IMR-90 (cell line): ENCODE data around the gene EEF1AKMT2. TPM values are rescaled to one million over a fixed set of nuclear protein-coding genes. Genes with fewer than 3 reads are reported as not detected.

Experiments used
- CHD1 ChIP-seq: IDR thresholded peaks from 2 replicates; pipeline ENCODE4 v1.6.1; 2012; ENCODE audit warnings: low read depth, low read length, improper control_type of control experiment
- FOS ChIP-seq: fragments of 150-350 bp; IDR thresholded peaks from 2 replicates; pipeline ENCODE4 v1.6.1; 2016; ENCODE audit warnings: low read depth, low read length
- MAFK ChIP-seq: IDR thresholded peaks from 2 replicates; pipeline ENCODE4 v1.6.1; 2012; ENCODE audit warnings: low read depth, low read length, improper control_type of control experiment
- MXI1 ChIP-seq: IDR thresholded peaks from 2 replicates; pipeline ENCODE4 v1.6.1; 2012; ENCODE audit warnings: low read depth, mild to moderate bottlenecking, low read length, moderate library complexity, borderline replicate concordance
- RFX5 ChIP-seq: IDR thresholded peaks from 2 replicates; pipeline ENCODE4 v1.8.0; 2012; ENCODE audit warnings: low read depth, mild to moderate bottlenecking, low read length, moderate library complexity
- polyA plus RNA-seq, 3 experiments: library from polyadenylated mRNA; depleted of rRNA; stranded (reverse); fragments of >200 nt; gene quantifications; 2 replicates each; pipeline ENCODE4 v1.2.3, GENCODE V29; 2012; ENCODE audit warnings: low replicate concordance in 1 of 3
- total RNA-seq: library from RNA; depleted of rRNA; stranded (reverse); fragments of >200 nt; gene quantifications from 2 replicates; pipeline ENCODE4 v1.2.3, GENCODE V29; 2012

EEF1AKMT2 gene
- total and polyA plus RNA-seq, 2 of the 4 experiments (the other 2 are of a cell fraction), result 9.7 to 12.7 TPM

GRCh38 chr10:124734311-124735166 is 57.1 kb downstream of the EEF1AKMT2 start (continued):
- TF ChIP-seq MAFK, result no peak
- no peak for TF ChIP-seq FOS
- no peak for TF ChIP-seq CHD1
- TF ChIP-seq MXI1, result no peak
- TF ChIP-seq RFX5, result no peak
